GM12892 (cell line): Measurements from ENCODE around the gene MOK.

Source experiments
- POLR2A ChIP-seq: IDR thresholded peaks from 2 replicates; pipeline ENCODE4 v1.6.1; 2011; ENCODE audit warnings: low read depth, low read length, control low read depth
- POLR2AphosphoS5 ChIP-seq: IDR thresholded peaks from 2 replicates; pipeline ENCODE4 v1.6.1; 2011; ENCODE audit warnings: low read depth, low read length, control low read depth
- TAF1 ChIP-seq: IDR thresholded peaks from 2 replicates; pipeline ENCODE4 v1.6.1; 2011; ENCODE audit warnings: low read depth, mild to moderate bottlenecking, control low read depth, low read length, borderline replicate concordance

DNA sequence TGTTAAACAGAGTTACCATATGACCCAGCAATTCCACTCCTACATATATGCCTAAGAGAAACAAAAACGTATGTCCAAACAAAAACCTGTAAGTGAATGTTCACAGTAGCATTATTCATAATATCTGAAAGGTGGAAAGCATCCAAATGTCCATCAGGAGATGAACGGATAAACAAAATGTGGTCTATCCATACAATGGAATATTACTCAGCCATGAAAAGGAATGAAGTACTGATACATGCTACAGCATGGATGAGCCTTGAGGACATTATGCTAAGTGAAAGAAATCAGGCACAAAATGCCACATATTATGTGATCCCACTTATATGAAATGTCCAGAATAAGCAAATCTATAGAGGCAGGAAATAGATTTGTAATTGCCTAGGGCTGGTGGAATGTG lies 16.8 kb downstream of the MOK start:
- TF ChIP-seq TAF1 (no peak), POLR2A (no peak), POLR2AphosphoS5 (no peak)
